Activated CD4-positive, CD25-positive, alpha-beta regulatory T cell (primary cell): ENCODE measurements around the gene CERS1.

Experiments used
- DNase-seq, 4 experiments: peaks; one replicate each; lab custom pipeline; 2025; lab: John Stamatoyannopoulos, UW

The CERS1 gene

DNA sequence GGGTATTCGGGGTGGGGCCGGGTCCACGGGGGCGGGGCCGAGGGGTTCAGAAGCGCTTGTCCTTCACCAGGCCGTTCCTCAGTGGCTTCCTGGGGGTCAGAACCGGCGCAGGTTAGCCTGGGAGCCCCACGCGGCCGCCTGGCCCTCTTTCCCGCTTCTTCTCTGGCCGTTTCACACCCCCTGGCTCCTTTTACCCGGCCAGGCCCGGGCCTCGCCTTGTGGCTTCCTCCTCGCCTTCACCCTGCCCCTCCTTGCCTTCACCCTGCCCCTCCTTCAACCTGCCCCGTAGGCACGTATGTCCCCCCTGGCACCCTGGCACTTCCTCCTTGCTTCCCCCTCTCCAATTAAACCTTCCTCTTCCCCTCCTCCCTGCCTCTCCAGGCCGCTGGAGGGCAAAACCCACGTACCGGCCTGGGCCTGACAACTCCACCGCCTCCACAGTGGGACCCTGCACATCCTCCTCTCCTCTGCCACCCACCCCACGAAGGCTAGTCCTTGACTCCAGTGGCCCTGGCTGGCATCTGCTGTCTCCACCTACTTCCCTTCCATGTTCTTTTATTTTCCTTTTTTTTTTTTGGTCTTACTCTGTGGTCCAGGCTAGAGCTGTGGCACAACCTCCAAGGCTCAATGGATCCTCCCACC lies 25.3 kb downstream of the CERS1 start:
- DNase-seq: no peak

DNA sequence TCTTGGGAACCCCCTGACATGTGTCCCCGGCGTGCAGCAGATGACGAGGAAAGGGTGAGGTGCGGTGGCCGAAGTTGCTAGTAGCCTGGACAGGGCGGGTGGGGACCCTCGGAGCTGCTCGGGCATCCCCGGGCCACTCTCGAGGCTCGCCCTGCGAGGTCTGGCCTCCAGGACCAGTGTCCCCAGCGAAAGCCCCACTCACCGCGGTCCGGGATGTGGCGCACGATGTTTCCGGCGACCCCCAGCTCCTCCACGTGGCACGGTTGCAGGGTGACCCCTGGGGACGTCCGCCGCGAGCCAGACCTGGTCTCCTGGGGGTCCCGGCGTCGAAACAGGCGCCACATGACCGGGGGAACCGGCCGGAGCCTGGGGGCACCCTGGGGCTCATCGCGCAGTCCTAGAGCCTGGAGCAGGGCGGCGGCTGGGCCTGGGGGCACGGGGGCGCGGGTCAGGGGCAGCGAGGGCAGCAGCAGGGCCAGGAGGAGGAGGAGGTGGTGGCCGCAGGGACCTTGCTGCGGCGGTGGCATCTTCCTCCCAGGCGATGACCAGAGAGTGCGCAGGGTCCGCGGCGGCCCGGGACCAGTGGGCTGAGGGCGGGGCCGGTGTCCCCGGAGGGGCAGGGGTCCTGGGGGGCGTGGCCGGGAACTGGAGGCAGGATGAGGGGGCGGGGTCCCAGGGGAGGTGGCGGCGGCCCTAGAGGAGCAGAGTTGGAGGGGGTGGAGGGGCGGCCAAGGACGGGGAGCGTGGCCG lies 26.0 kb downstream of the CERS1 start:
- no peak for DNase-seq

DNA sequence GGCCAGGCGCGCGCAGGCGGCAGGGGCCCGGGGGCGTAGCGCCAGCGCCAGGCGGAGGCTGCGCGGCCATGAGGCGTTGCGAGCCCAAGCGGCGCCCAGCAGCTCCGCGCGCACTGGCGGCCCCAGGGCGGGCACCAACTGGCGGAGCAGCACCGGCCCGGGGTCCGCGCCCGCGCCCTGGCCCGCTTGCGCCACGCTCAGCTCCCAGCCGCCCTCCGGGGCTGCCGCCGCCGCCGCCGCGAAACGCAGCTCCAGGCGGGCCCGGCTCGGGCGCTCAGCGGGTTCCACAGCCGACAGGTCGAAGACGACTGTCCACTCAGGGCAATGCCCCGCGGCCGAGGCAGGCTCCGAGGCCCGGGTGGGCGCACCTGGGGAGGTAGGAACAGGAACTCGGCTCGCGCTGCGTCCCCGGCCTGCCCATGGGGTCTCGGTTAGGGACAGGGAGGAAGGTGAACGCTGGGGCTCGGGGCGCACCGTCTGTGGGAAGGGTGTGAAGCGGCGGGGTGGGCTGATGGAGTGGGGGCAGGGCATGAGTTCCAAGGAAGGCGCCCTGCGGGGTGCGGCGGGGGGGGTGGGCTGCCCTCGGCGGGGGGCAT lies 26.8 kb downstream of the CERS1 start:
- no peak for DNase-seq

DNA sequence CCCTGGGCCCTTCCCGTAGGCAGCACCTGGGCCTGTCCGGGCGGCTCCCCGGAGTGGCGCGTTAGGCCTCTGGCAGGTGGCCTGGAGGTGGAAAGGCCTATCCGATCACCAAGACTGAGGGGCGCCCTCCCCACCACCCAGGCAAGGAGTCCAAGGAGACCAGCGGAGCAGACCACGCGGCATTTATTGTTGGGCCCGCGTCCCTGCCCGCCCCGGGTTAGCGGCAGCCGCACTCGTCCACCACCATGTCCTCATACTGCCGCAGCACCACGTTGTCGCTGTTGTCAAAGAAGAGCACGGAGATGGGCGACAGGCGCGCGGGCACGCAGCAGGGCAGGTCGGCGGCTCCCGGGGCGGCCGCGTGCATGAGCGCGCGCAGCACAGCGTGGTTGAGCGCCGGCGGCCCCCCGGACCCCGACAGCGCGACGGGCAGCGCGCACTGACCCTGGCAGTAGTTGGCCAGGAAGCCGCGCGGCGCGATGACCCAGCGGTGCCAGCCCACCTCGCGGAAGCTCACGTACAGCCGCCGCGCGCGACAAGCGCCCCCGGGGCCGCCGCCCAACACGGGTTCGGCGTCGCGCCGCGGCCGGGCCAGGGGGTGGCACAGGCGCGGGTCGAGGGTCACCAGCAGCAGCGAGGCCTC lies 27.5 kb downstream of the CERS1 start:
- no peak for DNase-seq

DNA sequence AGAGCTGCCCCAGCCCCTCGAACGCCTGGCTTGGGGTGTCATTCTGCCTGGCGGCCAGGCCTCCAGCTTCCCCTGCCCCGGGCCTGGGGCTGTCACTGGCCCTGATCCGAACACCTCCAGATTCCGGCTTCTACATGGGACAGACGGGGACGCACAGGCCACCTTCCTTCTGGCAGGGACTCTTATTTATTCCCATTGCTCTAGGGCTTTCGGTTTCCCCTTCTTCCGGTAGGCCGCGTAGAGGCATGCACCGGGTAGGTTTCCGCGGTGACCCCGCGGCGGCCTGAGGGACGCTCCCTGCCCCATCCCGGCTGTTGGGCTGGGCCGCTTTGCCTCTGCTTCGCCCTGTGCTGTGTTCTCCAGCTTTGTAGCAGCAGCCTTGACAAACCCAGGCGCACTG lies 28.2 kb downstream of the CERS1 start:
- no peak for DNase-seq

DNA sequence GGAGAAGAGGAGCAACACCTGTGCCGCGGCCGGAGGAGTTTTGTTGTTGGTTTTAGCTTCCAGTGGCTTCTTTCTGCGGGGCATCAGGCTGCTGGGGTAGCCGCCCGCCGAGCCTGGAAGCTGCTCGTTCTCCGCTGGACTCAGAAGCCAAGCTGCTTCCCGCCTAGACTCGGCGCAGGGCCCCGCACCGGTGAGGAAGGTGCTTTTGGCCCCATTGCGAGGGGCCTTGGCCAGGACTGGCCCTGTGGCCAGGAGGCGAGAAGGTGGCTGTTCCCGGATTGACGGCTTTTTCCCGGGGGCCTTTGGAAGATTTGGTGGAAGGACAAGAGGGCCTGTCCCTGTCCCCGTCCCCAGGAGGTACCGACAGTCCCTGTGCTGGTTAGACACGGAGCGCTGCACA lies 28.8 kb downstream of the CERS1 start:
- DNase-seq: no peak

DNA sequence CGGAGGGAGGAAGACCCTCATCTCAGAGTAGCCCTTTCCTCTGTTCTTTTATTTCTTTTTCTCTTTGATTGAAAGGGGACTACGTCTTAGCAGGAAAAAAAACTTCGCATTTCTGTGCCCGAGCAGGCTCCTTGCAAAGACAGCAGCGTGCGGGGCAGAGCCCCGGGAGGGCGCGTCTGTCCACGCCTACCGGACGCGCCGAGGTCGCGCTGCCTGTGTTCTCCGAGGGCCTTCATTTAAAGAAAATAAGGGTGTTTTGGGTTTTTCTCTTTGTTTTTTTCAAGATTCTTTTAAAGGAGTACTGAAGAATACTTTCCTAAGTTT lies 29.2 kb downstream of the CERS1 start:
- no peak for DNase-seq

DNA sequence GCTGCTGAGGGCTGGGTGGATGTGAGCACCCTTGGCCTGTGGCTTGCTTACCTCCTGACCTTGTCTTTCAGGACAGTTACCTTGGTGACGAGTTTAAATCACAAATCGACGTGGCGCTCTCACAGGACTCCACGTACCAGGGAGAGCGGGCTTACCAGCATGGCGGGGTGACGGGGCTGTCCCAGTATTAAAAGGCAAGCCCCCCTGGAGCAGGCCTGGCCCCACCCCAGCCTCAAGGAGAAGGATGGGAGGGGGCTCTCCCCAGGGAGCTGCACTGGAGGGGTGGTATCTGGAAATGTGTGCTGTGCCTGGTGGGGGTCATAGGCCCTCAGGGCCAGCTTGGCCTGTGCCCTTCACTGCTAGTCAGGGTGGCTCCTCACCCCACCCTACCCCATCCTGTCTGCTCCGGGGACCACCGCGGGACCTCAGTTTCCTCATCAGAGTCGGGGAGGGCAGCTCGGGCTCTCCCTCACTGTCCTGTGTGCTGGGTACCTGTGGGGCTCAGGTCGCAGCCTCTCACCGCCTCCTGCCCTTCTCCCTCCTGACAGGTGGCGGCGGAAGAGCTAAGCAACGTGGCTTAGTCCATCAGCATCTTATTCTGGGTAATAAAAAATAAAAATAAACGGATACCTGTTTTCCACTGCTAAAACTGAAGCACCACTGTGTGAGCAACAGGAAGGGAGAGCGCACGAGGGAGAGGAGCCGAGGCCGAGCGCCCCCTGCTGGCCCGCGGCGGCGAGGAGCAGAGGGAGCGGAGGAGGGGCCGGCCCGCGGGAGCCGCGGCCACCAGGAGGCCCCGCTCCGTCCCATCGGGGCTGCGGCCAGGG lies 29.8 kb downstream of the CERS1 start:
- DNase-seq: peak; percentile 20 to 53 (median 34)

DNA sequence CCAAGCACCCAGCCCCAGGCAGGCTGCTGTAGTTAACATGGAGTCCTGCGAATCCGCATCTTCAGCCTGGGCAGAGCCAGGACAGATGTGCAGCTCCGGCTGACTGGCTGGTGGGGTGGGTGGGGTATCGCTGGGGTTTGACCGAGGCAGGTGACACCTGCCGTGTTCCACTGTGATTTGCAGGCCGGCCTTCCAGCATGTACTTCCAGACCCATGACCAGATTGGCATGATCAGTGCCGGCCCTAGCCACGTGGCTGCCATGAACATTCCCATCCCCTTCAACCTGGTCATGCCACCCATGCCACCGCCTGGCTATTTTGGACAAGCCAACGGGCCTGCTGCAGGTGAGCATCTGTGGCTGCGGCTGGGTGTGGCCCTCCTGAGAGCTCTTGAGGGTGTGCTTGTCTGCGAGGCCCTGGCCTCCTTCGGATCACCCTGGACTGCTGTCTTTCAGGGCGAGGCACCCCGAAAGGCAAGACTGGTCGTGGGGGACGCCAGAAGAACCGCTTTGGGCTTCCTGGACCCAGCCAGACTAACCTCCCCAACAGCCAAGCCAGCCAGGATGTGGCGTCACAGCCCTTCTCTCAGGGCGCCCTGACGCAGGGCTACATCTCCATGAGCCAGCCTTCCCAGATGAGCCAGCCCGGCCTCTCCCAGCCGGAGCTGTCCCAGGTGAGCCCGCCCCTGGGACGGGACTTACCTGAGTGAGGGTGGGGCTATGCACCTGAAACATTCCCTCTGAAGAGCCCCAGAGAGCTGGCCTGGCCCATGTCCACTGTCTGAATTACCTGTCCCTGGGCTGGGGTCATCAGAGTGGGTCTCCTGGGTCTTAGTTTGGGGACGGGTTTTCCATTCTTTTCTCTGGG lies 30.6 kb downstream of the CERS1 start:
- no peak for DNase-seq

DNA sequence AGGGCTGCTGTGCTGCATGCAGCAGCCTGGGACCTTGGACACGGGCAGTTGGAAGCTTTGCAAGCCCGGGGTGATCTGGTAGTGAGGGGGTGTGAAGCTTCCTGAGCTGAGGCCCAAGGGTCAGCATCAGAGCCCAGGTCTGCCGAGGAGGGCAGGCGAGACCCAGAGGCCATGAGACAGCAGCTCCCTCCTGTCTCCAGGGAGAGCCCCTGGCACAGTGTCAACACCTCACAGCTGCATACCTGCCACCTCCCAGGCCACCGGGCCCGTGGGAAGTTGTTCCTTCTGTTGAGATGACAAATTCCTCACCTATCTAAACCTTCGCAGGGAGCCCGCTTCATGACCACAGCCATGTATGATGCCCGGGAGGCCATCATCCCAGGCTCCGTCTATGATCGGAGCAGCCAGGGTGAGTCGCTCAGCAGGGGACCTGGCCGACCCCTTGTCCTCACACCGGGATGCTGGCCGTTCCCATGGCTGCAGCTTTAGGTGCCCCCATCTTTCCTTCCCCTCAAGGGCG lies 32.1 kb downstream of the CERS1 start:
- no peak for DNase-seq

DNA sequence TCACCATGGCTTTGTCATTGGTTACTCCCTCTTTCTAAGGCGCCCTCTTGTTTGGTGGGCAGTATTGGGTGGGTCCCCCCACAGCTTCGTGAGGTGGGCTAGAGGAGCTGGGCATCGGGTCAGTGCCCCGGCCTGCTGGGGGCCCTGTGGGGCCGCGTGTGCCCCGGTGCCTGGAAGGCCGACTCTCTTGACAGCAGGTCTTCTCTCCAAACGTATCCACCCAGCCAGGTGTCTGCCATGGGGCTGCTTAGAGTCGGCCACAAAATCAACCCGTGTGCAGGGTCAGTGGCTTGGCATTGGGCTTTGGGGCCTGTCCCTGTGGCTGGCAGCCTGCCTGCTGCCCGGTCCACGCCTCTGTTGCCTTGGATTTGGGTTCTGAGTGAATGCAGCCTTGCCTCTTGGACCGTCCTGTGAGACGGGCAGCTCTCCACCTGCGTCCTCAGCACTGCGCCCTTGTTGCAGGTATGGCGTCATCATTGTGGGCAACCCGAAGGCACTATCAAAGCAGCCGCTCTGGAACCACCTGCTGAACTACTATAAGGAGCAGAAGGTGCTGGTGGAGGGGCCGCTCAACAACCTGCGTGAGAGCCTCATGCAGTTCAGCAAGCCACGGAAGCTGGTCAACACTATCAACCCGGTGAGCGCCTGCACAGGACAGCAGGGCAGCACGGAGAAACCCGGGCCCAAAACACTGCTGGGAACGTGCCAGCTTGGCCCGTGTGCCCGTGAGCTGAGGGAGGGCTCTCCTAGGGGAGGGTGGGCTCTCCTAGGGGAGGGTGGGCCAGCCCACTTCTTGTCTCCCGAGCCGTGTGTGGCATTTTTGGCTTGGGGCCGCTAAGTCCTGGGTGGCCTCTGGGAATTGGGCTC lies 32.7 kb downstream of the CERS1 start:
- no peak for DNase-seq

DNA sequence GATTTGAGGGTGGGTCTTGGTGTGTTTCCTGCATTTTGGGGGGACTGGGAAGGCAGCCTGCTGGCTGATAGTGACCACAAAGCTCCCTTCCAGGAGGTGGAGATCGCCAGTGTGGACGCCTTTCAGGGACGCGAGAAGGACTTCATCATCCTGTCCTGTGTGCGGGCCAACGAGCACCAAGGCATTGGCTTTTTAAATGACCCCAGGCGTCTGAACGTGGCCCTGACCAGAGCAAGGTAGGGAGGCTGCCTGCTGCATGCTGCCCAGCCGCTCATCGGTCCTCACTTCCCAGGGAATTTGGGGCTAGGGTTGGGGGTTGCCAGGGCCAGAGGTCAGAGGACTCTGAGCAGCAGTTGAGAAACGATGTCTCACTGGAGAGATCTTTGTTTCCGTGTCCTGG lies 34.0 kb downstream of the CERS1 start:
- DNase-seq: no peak

DNA sequence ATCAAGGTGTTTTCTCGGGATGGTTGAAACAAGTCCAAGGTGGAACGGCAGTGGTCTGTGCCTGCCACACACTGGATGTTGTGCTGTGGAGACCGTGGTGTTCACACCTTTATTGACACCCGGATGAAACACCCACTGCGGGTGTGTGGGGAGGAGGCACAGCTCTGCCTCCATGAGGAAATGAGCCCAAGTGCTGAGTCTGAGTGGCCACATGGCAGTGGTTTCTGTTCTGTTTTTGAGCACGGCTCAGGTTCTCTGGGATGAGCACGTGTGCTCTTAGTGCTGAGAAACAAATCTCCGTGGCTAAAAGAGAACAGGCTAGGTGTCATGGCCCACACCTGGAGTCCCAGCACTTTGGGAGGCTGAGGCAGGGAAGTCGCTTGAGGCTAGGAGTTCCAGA lies 34.7 kb downstream of the CERS1 start:
- no peak for DNase-seq

DNA sequence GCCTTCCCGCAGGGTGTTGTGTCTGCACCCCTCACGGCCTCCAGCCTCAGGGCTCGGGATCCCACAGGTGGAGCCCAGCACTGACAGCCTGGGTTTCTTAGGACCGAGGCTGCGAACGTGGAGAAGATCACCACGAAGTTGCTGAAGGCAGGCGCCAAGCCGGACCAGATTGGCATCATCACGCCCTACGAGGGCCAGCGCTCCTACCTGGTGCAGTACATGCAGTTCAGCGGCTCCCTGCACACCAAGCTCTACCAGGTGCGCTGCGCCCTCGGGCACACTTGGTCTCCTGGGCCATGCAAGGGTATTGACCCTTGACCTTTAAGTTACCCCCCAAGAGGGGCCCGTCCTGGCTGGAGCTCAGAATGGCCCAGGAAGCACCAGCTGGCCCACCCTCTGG lies 35.2 kb downstream of the CERS1 start:
- DNase-seq: no peak

DNA sequence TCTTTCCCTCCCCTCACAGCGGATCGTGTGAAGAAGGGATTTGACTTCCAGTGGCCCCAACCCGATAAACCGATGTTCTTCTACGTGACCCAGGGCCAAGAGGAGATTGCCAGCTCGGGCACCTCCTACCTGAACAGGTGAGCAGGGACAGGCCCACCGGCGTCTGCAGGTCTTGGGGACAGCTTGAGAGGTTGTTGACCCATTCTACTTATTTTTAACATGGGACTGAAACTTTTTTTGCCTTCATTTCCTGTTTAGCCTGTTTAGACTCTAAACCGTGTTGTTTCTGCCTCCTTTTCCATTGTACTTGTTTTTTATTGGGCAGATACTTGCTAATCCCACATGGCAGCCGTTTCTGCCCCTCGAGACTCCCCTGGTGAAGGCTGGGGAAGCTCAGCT lies 35.7 kb downstream of the CERS1 start:
- no peak for DNase-seq

DNA sequence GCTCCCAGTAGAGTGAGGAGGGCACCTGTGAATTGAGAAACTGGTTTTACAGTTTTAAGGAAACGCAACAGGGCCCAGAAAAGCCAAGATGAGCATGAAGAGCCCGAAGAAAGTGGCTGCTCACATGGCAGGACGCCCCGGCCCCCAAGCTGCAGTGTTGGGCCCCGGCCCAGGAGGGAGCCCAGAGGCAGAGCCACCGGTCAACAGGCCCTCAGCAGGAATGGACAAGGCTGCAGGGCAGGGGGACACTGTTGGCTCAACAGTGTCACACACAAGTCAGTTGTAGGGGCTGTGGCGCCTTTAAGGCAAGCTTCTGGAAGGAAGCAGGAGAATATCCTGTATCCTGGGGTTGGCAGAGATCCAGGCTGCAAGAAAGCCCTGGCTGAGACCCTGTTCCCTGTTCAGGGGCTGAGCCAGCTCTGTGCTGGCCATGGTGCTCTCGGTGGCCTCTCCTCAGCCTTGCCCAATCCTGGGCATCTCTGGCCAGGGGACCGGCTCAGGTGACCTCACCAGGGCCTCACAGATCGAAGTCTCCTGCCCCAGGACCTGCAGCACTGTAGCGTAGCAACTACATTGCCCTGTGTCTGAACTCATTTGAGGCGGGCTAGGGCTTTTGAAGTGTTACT lies 36.2 kb downstream of the CERS1 start:
- no peak for DNase-seq

DNA sequence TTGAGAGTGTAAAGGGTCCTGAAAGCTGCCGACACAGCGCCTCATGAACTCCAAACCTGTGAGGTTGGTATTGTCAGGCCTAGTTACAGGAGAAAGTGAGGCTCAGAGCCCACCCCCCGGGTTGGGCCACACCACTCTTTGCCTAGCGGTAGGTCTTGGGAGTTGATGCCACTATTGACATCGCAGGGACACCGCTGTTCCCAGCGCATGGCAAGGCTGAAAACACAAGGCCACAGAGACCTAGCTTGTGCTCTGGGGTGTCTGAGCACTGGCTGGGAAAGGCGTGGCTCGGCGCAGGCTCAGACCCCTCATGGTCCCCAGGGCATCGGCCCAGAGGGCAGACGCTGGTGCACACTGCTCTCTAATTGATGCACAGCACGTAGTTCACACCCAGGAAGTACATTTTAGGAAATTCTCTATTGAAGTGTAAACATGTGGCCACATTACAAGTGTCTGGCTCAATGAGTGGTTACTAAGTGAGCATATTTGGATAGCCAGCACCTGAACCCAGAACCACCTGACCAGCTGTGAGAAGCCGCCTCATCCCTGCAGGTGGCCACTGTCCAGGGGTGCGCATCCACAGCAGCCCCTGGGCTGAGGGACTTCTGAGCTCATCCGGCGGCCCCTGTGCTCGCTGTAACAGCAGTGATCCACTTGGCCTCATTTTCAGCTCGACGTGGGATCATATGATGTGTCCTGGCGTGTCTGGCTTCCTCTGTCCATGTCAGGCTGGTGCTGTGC lies 36.9 kb downstream of the CERS1 start:
- DNase-seq: no peak

DNA sequence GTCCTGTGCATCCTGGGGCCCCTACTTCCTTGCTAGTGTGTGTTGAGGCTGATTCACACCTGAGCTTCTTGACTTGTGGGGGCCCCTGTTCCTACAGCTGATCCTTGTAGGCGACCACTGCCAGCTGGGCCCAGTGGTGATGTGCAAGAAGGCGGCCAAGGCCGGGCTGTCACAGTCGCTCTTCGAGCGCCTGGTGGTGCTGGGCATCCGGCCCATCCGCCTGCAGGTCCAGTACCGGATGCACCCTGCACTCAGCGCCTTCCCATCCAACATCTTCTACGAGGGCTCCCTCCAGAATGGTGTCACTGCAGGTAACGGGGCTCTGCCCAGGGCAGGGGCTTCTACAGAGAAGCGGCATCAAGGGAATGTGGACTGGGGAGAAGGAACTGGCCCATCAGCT lies 38.7 kb downstream of the CERS1 start:
- no peak for DNase-seq
